PFSK-1 (cell line): Measurements from ENCODE around the gene STPG2.

Experiments used
- FOXP2 ChIP-seq: optimal IDR thresholded peaks from 2 replicates; pipeline ENCODE3; 2011; ENCODE audit warnings: borderline replicate concordance, control low read depth, inconsistent platforms; ENCODE audit not compliant: insufficient read depth; ENCODE audit errors: extremely low read length, extremely low read depth
- POLR2AphosphoS5 ChIP-seq: IDR thresholded peaks from 2 replicates; pipeline ENCODE4 v1.6.1; 2012; ENCODE audit warnings: low read depth, mild to moderate bottlenecking, control low read depth, low read length, moderate library complexity
- REST ChIP-seq, 2 experiments: IDR thresholded peaks; 2 replicates each; pipeline versions ENCODE4 v1.6.1 to v1.8.0; 2011 to 2012; ENCODE audit warnings: low read depth in 2 of 2, low read length in 2 of 2, control low read depth in 1 of 2, inconsistent platforms in 1 of 2, mild to moderate bottlenecking in 1 of 2, moderate library complexity in 1 of 2; ENCODE audit not compliant: insufficient read depth in 1 of 2
- SIN3A ChIP-seq: IDR thresholded peaks from 2 replicates; pipeline ENCODE4 v1.6.1; 2012; ENCODE audit warnings: mild to moderate bottlenecking, low read length, moderate library complexity, borderline replicate concordance; ENCODE audit not compliant: insufficient read depth
- TAF1 ChIP-seq: IDR thresholded peaks from 2 replicates; pipeline ENCODE4 v1.6.1; 2012; ENCODE audit warnings: low read length, control low read depth, borderline replicate concordance; ENCODE audit not compliant: insufficient read depth

STPG2 gene

GRCh38 chr4:97582890-97583289, 560.4 kb downstream of the STPG2 start:
- TF ChIP-seq REST (IDR thresholded peaks at IDR 0.05; ENCODE audit: insufficient read depth in 1 of 2, low read depth in 2 of 2, low read length in 2 of 2) (no peak), FOXP2 (no peak), SIN3A (no peak), TAF1 (no peak), POLR2AphosphoS5 (no peak)

- no peak for TF ChIP-seq FOXP2
- no peak for TF ChIP-seq REST (IDR thresholded peaks at IDR 0.05; ENCODE audit: insufficient read depth in 1 of 2, low read depth in 2 of 2, low read length in 2 of 2)
- TF ChIP-seq TAF1 = no peak
- no peak for TF ChIP-seq POLR2AphosphoS5
Observed at GRCh38 chr4:97577004-97577403, 566.3 kb downstream of the STPG2 start.

- TF ChIP-seq POLR2AphosphoS5 = no peak
- TF ChIP-seq REST (IDR thresholded peaks at IDR 0.05; ENCODE audit: insufficient read depth in 1 of 2, low read depth in 2 of 2, low read length in 2 of 2) = no peak
- TF ChIP-seq TAF1 = no peak
- no peak for TF ChIP-seq SIN3A
- no peak for TF ChIP-seq FOXP2
Observed at GRCh38 chr4:97560009-97560408, 583.3 kb downstream of the STPG2 start.

- TF ChIP-seq POLR2AphosphoS5 (no peak), REST (IDR thresholded peaks at IDR 0.05; ENCODE audit: insufficient read depth in 1 of 2, low read depth in 2 of 2, low read length in 2 of 2) (no peak), SIN3A (no peak), TAF1 (no peak), FOXP2 (no peak)
Observed at GRCh38 chr4:97558204-97558778, 585.0 kb downstream of the STPG2 start.
